A549 (cell line): Measurements from ENCODE around the gene CASQ1. TPM values are rescaled to one million over a fixed set of nuclear protein-coding genes. Genes with fewer than 3 reads are reported as not detected.

Experiments
- ATAC-seq, 2 experiments: fragments of 200-7000 bp in 1 of 2; fragments of >200 bp in 1 of 2; cut with Nextera tagmentation in 1 of 2; cut with Tn5 transposase in 1 of 2; 3 replicates each; pipeline versions ENCODE4 v1.8.0 to v1.9.1; 2018 to 2020; ENCODE audit warnings: mild to moderate bottlenecking in 1 of 2, moderate library complexity in 1 of 2
- CTCF ChIA-PET: fragments of 300-600 bp; sonication (Branson Sonifier 250); formaldehyde crosslinking; extraction: SDS; loops from one replicate; lab custom pipeline; 2021; ENCODE audit warnings: antibody characterized with exemption, inconsistent platforms; lab: Yijun Ruan, JAX
- POLR2A ChIA-PET: fragments of 350-600 bp; formaldehyde crosslinking; extraction: SDS; loops from one replicate; lab custom pipeline; 2021; ENCODE audit warnings: antibody characterized with exemption, inconsistent platforms; lab: Yijun Ruan, JAX
- DNase-seq, 2 experiments: peaks; one replicate each; pipeline versions ENCODE4 v3.0.0 to v3.0.0-alpha.2; 2011 to 2016; ENCODE audit warnings: low read depth in 1 of 2, low spot score in 1 of 2
- FAIRE-seq: peaks from 2 replicates; lab custom pipeline; 2011; peaks lifted over from hg19 to GRCh38; lab: Jason Lieb, UNC
- H3K27ac ChIP-seq, 2 experiments: fragments of >200 bp; sonication (Bioruptor Twin); formaldehyde crosslinking; 3 replicates each; pipeline ENCODE4 v1.5.1; 2016 to 2017
- H3K4me1 ChIP-seq: fragments of >200 bp; sonication (Bioruptor Twin); formaldehyde crosslinking; 3 replicates; pipeline ENCODE4 v1.6.1; 2016
- H3K4me2 ChIP-seq: fragments of >200 bp; sonication (Bioruptor Twin); formaldehyde crosslinking; 3 replicates; pipeline ENCODE4 v1.6.1; 2016
- H3K4me3 ChIP-seq: fragments of >200 bp; sonication (Bioruptor Twin); formaldehyde crosslinking; 3 replicates; pipeline ENCODE4 v1.5.1; 2016
- H3K9me3 ChIP-seq: fragments of >200 bp; sonication (Bioruptor Twin); formaldehyde crosslinking; 3 replicates; pipeline ENCODE4 v1.6.1; 2016
- BCL3 ChIP-seq: fragments of >200 bp; sonication (Bioruptor Twin); formaldehyde crosslinking; IDR thresholded peaks from 3 replicates; pipeline ENCODE4 v1.6.1; 2016
- BHLHE40 ChIP-seq: IDR thresholded peaks from 2 replicates; pipeline ENCODE4 v1.6.1; 2012; ENCODE audit warnings: low read depth, low read length, inconsistent platforms
- CEBPB ChIP-seq, 2 experiments: fragments of >200 bp in 1 of 2; sonication (Bioruptor Twin) in 1 of 2; formaldehyde crosslinking in 1 of 2; IDR thresholded peaks; 2 replicates each; pipeline ENCODE4 v1.6.1; 2012 to 2016
- CHD2 ChIP-seq: fragments of 150-350 bp; IDR thresholded peaks from 2 replicates; pipeline ENCODE4 v1.6.1; 2014; ENCODE audit warnings: low read length; ENCODE audit not compliant: partially characterized antibody
- CHD4 ChIP-seq: fragments of 200-600 bp; sonication (generic); IDR thresholded peaks from 2 replicates; pipeline ENCODE4 v1.6.1; 2016; ENCODE audit warnings: antibody characterized with exemption, mild to moderate bottlenecking, borderline replicate concordance
- FOSB ChIP-seq: fragments of 250-450 bp; sonication (Bioruptor Pico); IDR thresholded peaks from 2 replicates; pipeline ENCODE4 v1.5.0; 2020; ENCODE audit warnings: mild to moderate bottlenecking, moderate library complexity
- HES2 ChIP-seq: fragments of >200 bp; sonication (Bioruptor Twin); formaldehyde crosslinking; IDR thresholded peaks from 2 replicates; pipeline ENCODE4 v1.6.1; 2016
- HMGXB4 ChIP-seq: fragments of 250-450 bp; sonication (Bioruptor Pico); IDR thresholded peaks from 2 replicates; pipeline ENCODE4 v1.5.0; 2021; ENCODE audit warnings: mild to moderate bottlenecking, moderate library complexity, borderline replicate concordance
- HOXB5 ChIP-seq: fragments of 250-450 bp; sonication (Bioruptor Pico); IDR thresholded peaks from 2 replicates; pipeline ENCODE4 v1.5.0; 2020; ENCODE audit warnings: mild to moderate bottlenecking, moderate library complexity
- JUN ChIP-seq, 2 experiments: fragments of >200 bp; sonication (Bioruptor Twin); formaldehyde crosslinking; IDR thresholded peaks; 2 replicates in 1 of 2; 3 replicates in 1 of 2; pipeline ENCODE4 v1.6.1; 2016 to 2017
- JUNB ChIP-seq: fragments of >200 bp; sonication (Bioruptor Twin); formaldehyde crosslinking; IDR thresholded peaks from 2 replicates; pipeline ENCODE4 v1.6.1; 2016
- KDM5A ChIP-seq: fragments of 200-600 bp; sonication (generic); IDR thresholded peaks from 2 replicates; pipeline ENCODE4 v1.6.1; 2016; ENCODE audit warnings: antibody characterized with exemption, mild to moderate bottlenecking
- MAZ ChIP-seq: fragments of 150-350 bp; IDR thresholded peaks from 2 replicates; pipeline ENCODE4 v1.6.1; 2014; ENCODE audit warnings: antibody characterized with exemption, low read depth, low read length, borderline replicate concordance
- RAD21 ChIP-seq, 2 experiments: fragments of >200 bp in 1 of 2; sonication (Bioruptor Twin) in 1 of 2; formaldehyde crosslinking in 1 of 2; IDR thresholded peaks in 1 of 2; conservative IDR thresholded peaks in 1 of 2; 2 replicates in 1 of 2; 3 replicates in 1 of 2; pipeline ENCODE4 v1.6.1; 2012 to 2018; ENCODE audit warnings: inconsistent platforms in 1 of 2
- REST ChIP-seq: fragments of 200-600 bp; sonication (generic); IDR thresholded peaks from 2 replicates; pipeline ENCODE4 v1.6.1; 2016; ENCODE audit warnings: antibody characterized with exemption, mild to moderate bottlenecking, moderate library complexity
- RFX5 ChIP-seq: fragments of 450-650 bp; IDR thresholded peaks from 2 replicates; pipeline ENCODE4 v1.7.1; 2014; ENCODE audit warnings: antibody characterized with exemption, mild to moderate bottlenecking, moderate library complexity
- SMC3 ChIP-seq: fragments of >200 bp; sonication (Bioruptor Twin); formaldehyde crosslinking; IDR thresholded peaks from 3 replicates; pipeline ENCODE4 v1.6.1; 2018; ENCODE audit warnings: inconsistent platforms
- USF2 ChIP-seq: fragments of 450-650 bp; IDR thresholded peaks from 2 replicates; pipeline ENCODE4 v1.6.1; 2014; ENCODE audit warnings: antibody characterized with exemption
- ZNF302 ChIP-seq: fragments of 250-450 bp; sonication (Bioruptor Pico); IDR thresholded peaks from 2 replicates; pipeline ENCODE4 v1.9.0; 2021; ENCODE audit warnings: inconsistent platforms, mild to moderate bottlenecking, moderate library complexity
- WGBS: methylation state at CpG from one replicate; pipeline ENCODE4 v1.1.6; 2017; ENCODE audit errors: missing lambda C conversion rate; 5-methylcytosine and 5-hydroxymethylcytosine counted together
- polyA plus RNA-seq, 4 experiments: library from polyadenylated mRNA; depleted of rRNA in 3 of 4; stranded (reverse); fragments of >200 nt; fragmentation: RNase III in 1 of 4; extraction: RNeasy Plus Mini Kit Qiagen cat#74134 plus additional on column Dnase treatment in 1 of 4; gene quantifications; 2 replicates in 3 of 4; 3 replicates in 1 of 4; pipeline ENCODE4 v1.2.3, GENCODE V29; 2011 to 2017

Gene CASQ1
- polyA plus RNA-seq, 2 of the 4 experiments (the other 2 are of a cell fraction) = 0.04 to 0.08 TPM

- no peak overlapping the region for H3K27ac ChIP-seq
Measured at GRCh38 chr1:160209321-160210046, 19.1 kb downstream of the CASQ1 start.

GRCh38 chr1:160210561-160210960, 20.2 kb downstream of the CASQ1 start:
- Histone ChIP-seq H3K4me2 (no peak overlapping the region), H3K27ac (no peak overlapping the region), H3K9me3 (no peaks in the 10 kb centered on the region), H3K4me1 (peaks cover 35% of the 10 kb centered on the region), H3K4me3 (no peak overlapping the region)
- no peak for TF ChIP-seq ZNF302
- TF ChIP-seq SMC3 = no peak
- no peak for TF ChIP-seq CHD4
- TF ChIP-seq HES2 = no peak
- TF ChIP-seq BCL3 = no peak
- no peak for TF ChIP-seq HOXB5 (CRISPR knock-in tag)
- TF ChIP-seq CEBPB (IDR thresholded peaks at IDR 0.05) = no peak
- TF ChIP-seq HMGXB4 (CRISPR knock-in tag) = no peak
- 82% methylated on average over 5 of the region's 5 CpGs for WGBS
- POLR2A ChIA-PET = no interaction called here
- ATAC-seq (no peak), FAIRE-seq (no peak), DNase-seq (no peak)
- CTCF ChIA-PET = interaction anchor here (0.6 to 7.6 kb wide), 9 partner anchors 9 to 170 kb away, joined by 3 to 52 read pairs (median 6); no protein-coding TSS in a partner anchor

More at GRCh38 chr1:160209321-160210046, 19.1 kb downstream of the CASQ1 start:
- Histone ChIP-seq H3K4me3 (no peak overlapping the region), H3K9me3 (no peaks in the 10 kb centered on the region), H3K4me1 (peaks cover 41% of the 10 kb centered on the region), H3K4me2 (no peak overlapping the region)
- ATAC-seq (no peak), FAIRE-seq (no peak), DNase-seq (no peak)
- WGBS = 93% methylated on average over 4 of the region's 7 CpGs
- ChIA-PET POLR2A (interaction anchor here (1.0 kb wide), 1 partner anchor 87 kb away, joined by 9 read pairs; no protein-coding TSS in a partner anchor), CTCF (interaction anchor here (1.6 to 7.6 kb wide), 8 partner anchors 10 to 107 kb away, joined by 3 to 52 read pairs (median 16); no protein-coding TSS in a partner anchor)
- TF ChIP-seq RFX5 = no peak
- TF ChIP-seq CHD2 = no peak
- no peak for TF ChIP-seq USF2
- no peak for TF ChIP-seq REST
- no peak for TF ChIP-seq HMGXB4 (CRISPR knock-in tag)
- TF ChIP-seq CHD4 = no peak
- no peak for TF ChIP-seq BHLHE40
- TF ChIP-seq ZNF302 = no peak
- TF ChIP-seq CEBPB (IDR thresholded peaks at IDR 0.05) = no peak
- no peak for TF ChIP-seq JUNB
- TF ChIP-seq KDM5A = no peak
- no peak for TF ChIP-seq FOSB (CRISPR knock-in tag)
- no peak for TF ChIP-seq JUN (IDR thresholded peaks at IDR 0.05)
- no peak for TF ChIP-seq MAZ
- no peak for TF ChIP-seq RAD21 (conservative IDR thresholded peaks at IDR 0.05 in 1 of 2, IDR thresholded peaks at IDR 0.05 in 1 of 2)
